ENCODE measurements around the gene ADAMTS2. TPM values are rescaled to one million over a fixed set of nuclear protein-coding genes. Genes with fewer than 3 reads are reported as not detected.

ADAMTS2 gene
- total RNA-seq, 1 experiment from 2014 or later = 3.9 TPM

GRCh38 chr5:179227229-179227579, 118.1 kb downstream of the ADAMTS2 start (continued):
- TF ChIP-seq CTCF (IDR thresholded peaks at IDR 0.05 in 2 of 3, conservative IDR thresholded peaks at IDR 0.05 in 1 of 3; ENCODE audit: borderline replicate concordance in 1 of 3, insufficient read depth in 1 of 3, low read depth in 2 of 3, low read length in 2 of 3) (no peak), POLR2A (IDR thresholded peaks at IDR 0.05; ENCODE audit: borderline replicate concordance, extremely low read depth, insufficient read depth, insufficient read length) (no peak), SRF (IDR thresholded peaks at IDR 0.05; ENCODE audit: low read depth) (no peak), YY1 (IDR thresholded peaks at IDR 0.05; ENCODE audit: extremely low read depth, insufficient replicate concordance, low read depth, low read length) (no peak)

GRCh38 chr5:179226696-179227095, 118.6 kb downstream of the ADAMTS2 start:
- Histone ChIP-seq H3K9me2 (ENCODE audit: insufficient read depth) (no peaks in the 10 kb centered on the region), H3K36me3 (ENCODE audit: control insufficient read depth in 1 of 2, insufficient read depth in 2 of 2, low read length in 2 of 2) (no peaks in the 10 kb centered on the region), H3K27ac (ENCODE audit: low read depth, low read length) (no peak overlapping the region), H3K4me2 (ENCODE audit: low read length) (no peak overlapping the region), H3K27me3 (ENCODE audit: insufficient read depth, low read length) (no peaks in the 10 kb centered on the region), H3K4me3 (replicated peaks in 1 of 2; ENCODE audit: low read depth in 1 of 2, low read length in 2 of 2) (no peak overlapping the region), H3K9ac (ENCODE audit: low read length) (no peak overlapping the region), H3K79me2 (ENCODE audit: insufficient read depth, low read length) (no peaks in the 10 kb centered on the region), H3K4me1 (ENCODE audit: control insufficient read depth in 1 of 2, insufficient read depth in 2 of 2, low read length in 2 of 2) (no peaks in the 10 kb centered on the region), H3K9me3 (ENCODE audit: control insufficient read depth in 1 of 2, insufficient read depth in 1 of 2, low read depth in 1 of 2, low read length in 2 of 2) (no peaks in the 10 kb centered on the region), H2AFZ (ENCODE audit: low read depth, low read length, poor library complexity, severe bottlenecking) (no peak overlapping the region), H4K20me1 (ENCODE audit: insufficient read depth) (no peaks in the 10 kb centered on the region)
- BruUV-seq (replicated peaks) = no TSS peak
- ATAC-seq (no peak), DNase-seq (ENCODE audit: low read depth, low spot score) (no peak)
- CTCF ChIA-PET = no interaction called here
- intact Hi-C loops (cut with micrococcal nuclease) = no loop called here
- RAD21 ChIA-PET (ENCODE audit: low non-redundant PET in 1 of 2, low total read pairs in 2 of 2, uncharacterized antibody in 2 of 2, unreplicated experiment in 2 of 2) = no interaction called here
- POLR2A ChIA-PET = no interaction called here
- TF ChIP-seq TCF7L2 (IDR thresholded peaks at IDR 0.05; ENCODE audit: borderline replicate concordance, extremely low read depth, insufficient read depth, insufficient read length) (no peak), EZH2phosphoT487 (IDR thresholded peaks at IDR 0.05; ENCODE audit: borderline replicate concordance) (no peak), POLR2AphosphoS5 (IDR thresholded peaks at IDR 0.05; ENCODE audit: low read depth, low read length) (no peak), ZFX (IDR thresholded peaks at IDR 0.05) (no peak), MAX (IDR thresholded peaks at IDR 0.05) (no peak), FOSL1 (IDR thresholded peaks at IDR 0.05; ENCODE audit: low read depth) (no peak), CTCF (IDR thresholded peaks at IDR 0.05 in 2 of 3, conservative IDR thresholded peaks at IDR 0.05 in 1 of 3; ENCODE audit: borderline replicate concordance in 1 of 3, insufficient read depth in 1 of 3, low read depth in 2 of 3, low read length in 2 of 3) (no peak), ATF3 (IDR thresholded peaks at IDR 0.05) (no peak), SP1 (IDR thresholded peaks at IDR 0.05; ENCODE audit: low read depth) (no peak), SIN3A (IDR thresholded peaks at IDR 0.05; ENCODE audit: low read depth) (no peak), JUND (IDR thresholded peaks at IDR 0.05) (no peak), POLR2A (IDR thresholded peaks at IDR 0.05; ENCODE audit: borderline replicate concordance, extremely low read depth, insufficient read depth, insufficient read length) (no peak), EZH2 (IDR thresholded peaks at IDR 0.05) (no peak), CEBPB (IDR thresholded peaks at IDR 0.05; ENCODE audit: low read depth) (no peak), REST (IDR thresholded peaks at IDR 0.05; ENCODE audit: low read depth) (no peak), EGR1 (IDR thresholded peaks at IDR 0.05; ENCODE audit: low read depth) (no peak)

All from HCT116 (cell line).